ENCODE measurements around the gene USP10.

USP10 gene

DNA sequence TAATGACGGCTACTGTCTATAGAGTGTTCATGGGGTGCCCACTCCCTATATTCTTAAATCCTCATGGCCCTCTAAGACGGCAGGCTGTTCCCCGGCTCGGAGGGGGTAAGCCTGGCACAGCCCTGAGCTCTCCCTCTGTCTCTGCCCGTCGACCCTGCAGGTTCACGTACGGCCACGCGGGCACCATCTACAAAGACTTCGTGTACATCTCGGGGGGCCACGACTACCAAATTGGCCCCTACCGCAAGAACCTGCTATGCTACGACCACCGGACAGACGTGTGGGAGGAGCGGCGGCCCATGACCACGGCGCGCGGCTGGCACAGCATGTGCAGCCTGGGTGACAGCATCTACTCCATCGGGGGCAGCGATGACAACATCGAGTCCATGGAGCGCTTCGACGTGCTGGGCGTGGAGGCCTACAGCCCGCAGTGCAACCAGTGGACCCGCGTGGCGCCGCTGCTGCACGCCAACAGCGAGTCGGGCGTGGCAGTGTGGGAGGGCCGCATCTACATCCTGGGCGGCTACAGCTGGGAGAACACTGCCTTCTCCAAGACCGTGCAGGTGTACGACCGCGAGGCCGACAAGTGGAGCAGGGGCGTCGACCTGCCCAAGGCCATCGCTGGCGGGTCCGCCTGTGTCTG lies 38.3 kb upstream of the USP10 start:
- Histone ChIP-seq H3K4me1 (ENCODE audit: control insufficient read depth, insufficient read depth, low read length) (no peaks in the 10 kb centered on the region), H3K9me3 (ENCODE audit: control insufficient read depth, insufficient read depth, low read length) (no peaks in the 10 kb centered on the region), H3K9ac (ENCODE audit: low read depth, low read length) (no peak overlapping the region), H3K27me3 (ENCODE audit: control insufficient read depth, insufficient read depth, low read length) (no peaks in the 10 kb centered on the region), H3K36me3 (ENCODE audit: control insufficient read depth, insufficient read depth, low read length) (peaks cover 37% of the 10 kb centered on the region), H3K4me3 (ENCODE audit: low read depth, low read length) (no peak overlapping the region)

DNA sequence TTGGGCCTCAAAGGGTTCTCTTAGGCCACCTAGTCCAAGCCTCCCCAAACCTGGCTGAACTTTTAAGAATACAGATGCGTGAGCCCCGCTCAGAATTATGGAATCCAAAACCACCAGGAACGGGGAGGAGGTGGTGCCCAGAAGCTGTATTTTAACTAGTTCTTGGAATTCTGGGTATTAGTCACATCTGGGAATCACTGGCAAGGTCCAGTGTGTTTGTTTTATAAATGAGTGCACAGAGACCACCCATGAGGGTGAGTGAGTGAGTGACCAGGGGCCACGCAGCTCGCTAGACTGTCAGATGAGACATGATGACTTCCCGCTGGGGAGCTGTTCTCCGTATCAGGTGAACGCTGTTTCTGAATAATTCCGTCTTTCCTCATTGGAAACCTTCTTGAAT lies 37.3 kb upstream of the USP10 start:
- Histone ChIP-seq H3K36me3 (ENCODE audit: control insufficient read depth, insufficient read depth, low read length) (peaks cover 29% of the 10 kb centered on the region), H3K4me3 (ENCODE audit: low read depth, low read length) (no peak overlapping the region), H3K4me1 (ENCODE audit: control insufficient read depth, insufficient read depth, low read length) (peaks cover 2% of the 10 kb centered on the region), H3K27me3 (ENCODE audit: control insufficient read depth, insufficient read depth, low read length) (no peaks in the 10 kb centered on the region), H3K9me3 (ENCODE audit: control insufficient read depth, insufficient read depth, low read length) (no peaks in the 10 kb centered on the region), H3K9ac (ENCODE audit: low read depth, low read length) (no peak overlapping the region)

DNA sequence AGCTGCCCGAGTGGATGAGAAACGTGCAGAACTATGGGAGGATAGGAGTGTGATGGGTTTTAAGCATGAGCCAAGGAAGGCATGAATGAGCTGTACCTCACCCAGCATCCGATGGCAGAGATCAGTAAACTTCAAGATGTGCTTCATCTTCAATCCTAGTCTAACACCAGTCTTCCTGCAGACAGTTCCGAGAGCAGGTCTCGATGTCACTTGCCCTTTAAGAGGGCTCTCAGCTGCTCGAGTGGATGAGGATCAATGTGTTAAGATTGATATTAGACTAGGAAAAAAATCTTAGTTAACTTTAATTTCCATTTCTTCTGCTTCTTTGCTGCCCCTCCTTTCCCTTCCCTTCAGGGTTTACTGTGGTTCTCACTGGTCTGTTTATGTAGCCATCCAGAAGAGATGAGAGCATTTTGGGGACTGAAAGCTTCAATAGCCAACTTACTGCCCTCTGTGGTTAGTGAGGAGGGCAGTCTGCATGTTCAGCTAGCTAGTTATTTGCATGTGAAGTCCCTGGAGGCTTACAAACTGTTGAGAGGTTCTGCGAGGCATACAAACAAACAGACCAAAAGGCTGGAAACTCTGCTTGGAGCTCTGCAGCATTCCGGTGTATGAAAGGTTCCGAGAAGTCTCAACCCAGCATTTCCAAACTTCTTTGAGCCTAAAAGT lies 36.2 kb upstream of the USP10 start:
- peaks cover 8% of the 10 kb centered on the region for H3K4me1 ChIP-seq (ENCODE audit: control insufficient read depth, insufficient read depth, low read length)
- H3K4me3 ChIP-seq (ENCODE audit: low read depth, low read length), result no peak overlapping the region
- H3K36me3 ChIP-seq (ENCODE audit: control insufficient read depth, insufficient read depth, low read length), result peaks cover 18% of the 10 kb centered on the region
- no peak overlapping the region for H3K9ac ChIP-seq (ENCODE audit: low read depth, low read length)
- no peaks in the 10 kb centered on the region for H3K27me3 ChIP-seq (ENCODE audit: control insufficient read depth, insufficient read depth, low read length)
- no peaks in the 10 kb centered on the region for H3K9me3 ChIP-seq (ENCODE audit: control insufficient read depth, insufficient read depth, low read length)

DNA sequence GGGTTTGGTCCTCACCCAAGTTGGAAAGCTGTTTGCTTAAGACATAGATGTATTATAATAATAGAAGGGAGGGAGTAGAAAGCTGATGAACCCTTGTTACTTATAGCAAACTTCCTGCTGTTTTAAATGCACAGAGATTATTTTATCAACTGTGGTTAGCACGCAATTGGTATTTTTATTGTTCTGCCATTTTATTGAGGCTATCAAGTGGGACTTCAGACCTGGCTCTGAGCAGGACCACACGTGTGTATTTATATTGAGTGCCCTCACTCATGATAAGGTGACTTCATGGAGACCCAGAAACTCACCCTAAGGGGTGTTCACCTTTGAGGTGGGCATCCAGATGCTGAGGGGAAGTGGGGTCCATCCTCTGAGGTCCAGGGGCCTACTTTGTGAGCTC lies 34.4 kb upstream of the USP10 start:
- Histone ChIP-seq H3K36me3 (ENCODE audit: control insufficient read depth, insufficient read depth, low read length) (peaks cover 12% of the 10 kb centered on the region), H3K27me3 (ENCODE audit: control insufficient read depth, insufficient read depth, low read length) (no peaks in the 10 kb centered on the region), H3K9ac (ENCODE audit: low read depth, low read length) (no peak overlapping the region), H3K4me3 (ENCODE audit: low read depth, low read length) (no peak overlapping the region), H3K9me3 (ENCODE audit: control insufficient read depth, insufficient read depth, low read length) (no peaks in the 10 kb centered on the region), H3K4me1 (ENCODE audit: control insufficient read depth, insufficient read depth, low read length) (peaks cover 8% of the 10 kb centered on the region)

DNA sequence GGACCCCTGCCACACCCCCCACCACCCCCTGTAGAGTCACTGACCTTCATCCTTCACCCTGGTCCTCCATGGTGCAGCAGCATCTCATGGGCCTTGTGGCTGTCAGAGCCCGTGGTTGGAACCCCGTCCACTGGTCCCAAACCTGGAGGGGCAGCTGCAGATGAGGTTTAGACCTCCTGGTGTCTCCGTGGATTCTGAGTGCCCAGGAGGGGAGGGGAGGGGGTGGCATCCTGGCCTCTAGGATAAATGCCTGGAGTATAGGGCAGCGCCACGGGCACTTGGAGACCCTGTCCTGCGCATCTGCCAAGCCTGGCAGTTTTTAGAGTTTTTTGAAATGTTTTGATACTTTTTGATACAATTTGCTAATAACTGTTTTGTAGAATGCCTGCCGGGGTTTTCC lies 34.0 kb upstream of the USP10 start:
- no peak overlapping the region for H3K9ac ChIP-seq (ENCODE audit: low read depth, low read length)
- no peaks in the 10 kb centered on the region for H3K27me3 ChIP-seq (ENCODE audit: control insufficient read depth, insufficient read depth, low read length)
- no peak overlapping the region for H3K4me3 ChIP-seq (ENCODE audit: low read depth, low read length)
- H3K9me3 ChIP-seq (ENCODE audit: control insufficient read depth, insufficient read depth, low read length), result no peaks in the 10 kb centered on the region
- peaks cover 8% of the 10 kb centered on the region for H3K4me1 ChIP-seq (ENCODE audit: control insufficient read depth, insufficient read depth, low read length)
- H3K36me3 ChIP-seq (ENCODE audit: control insufficient read depth, insufficient read depth, low read length), result peaks cover 10% of the 10 kb centered on the region

DNA sequence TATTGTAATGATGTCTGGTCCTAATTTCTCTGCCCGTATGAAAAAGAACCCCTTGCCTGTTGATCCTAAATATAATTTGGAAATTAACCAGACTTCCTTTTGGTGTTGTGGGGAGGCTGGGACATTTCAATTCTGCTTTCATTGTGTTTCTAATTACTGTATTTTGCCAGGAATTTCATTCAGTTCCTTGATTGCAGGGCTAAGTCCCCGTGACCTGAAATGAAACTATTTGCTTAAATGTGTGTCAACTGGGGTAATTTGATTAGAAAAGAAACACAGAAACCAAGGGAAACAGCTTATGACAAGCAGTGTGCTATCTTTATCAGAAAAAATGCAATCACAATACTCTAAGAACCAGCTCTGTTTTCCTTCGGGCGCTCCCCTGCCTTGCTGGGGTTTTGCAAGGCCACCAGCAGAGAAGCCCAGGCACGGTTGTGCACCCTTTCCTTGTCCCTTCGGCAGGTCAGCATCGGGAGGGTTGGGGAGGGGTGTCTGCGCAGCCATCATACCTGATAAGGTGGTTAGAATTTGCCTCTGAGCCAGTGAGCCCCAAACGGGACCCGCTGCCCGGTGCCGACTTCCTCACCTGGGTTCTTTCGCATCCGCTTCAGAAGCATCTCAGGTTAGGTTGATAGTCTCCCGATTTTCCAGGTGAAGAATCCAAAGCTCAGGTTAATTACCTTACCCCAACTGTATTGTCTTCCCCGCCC lies 32.0 kb upstream of the USP10 start:
- Histone ChIP-seq H3K9ac (ENCODE audit: low read depth, low read length) (no peak overlapping the region), H3K4me3 (ENCODE audit: low read depth, low read length) (no peak overlapping the region), H3K36me3 (ENCODE audit: control insufficient read depth, insufficient read depth, low read length) (no peaks in the 10 kb centered on the region), H3K27me3 (ENCODE audit: control insufficient read depth, insufficient read depth, low read length) (no peaks in the 10 kb centered on the region), H3K9me3 (ENCODE audit: control insufficient read depth, insufficient read depth, low read length) (no peaks in the 10 kb centered on the region), H3K4me1 (ENCODE audit: control insufficient read depth, insufficient read depth, low read length) (peaks cover 8% of the 10 kb centered on the region)

DNA sequence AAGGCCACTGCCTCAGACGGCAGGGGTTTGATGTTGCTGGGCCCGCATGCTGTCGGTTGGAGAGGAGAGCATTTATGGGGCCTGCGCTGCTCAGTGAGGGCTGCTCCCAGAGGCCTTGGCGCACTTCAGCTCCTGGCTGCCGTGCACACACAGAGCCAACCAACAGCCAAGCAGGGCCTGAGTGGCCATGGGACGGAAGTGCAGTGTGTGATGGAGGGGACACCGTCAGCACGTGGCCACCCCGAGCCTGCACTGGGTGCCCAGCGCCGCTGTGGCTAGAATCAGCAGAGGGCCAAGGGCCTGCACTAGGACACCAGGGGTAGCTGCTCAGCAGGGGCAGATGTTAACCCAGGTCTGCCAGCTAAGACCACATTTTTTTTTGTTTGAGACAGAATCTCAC lies 29.7 kb upstream of the USP10 start:
- Histone ChIP-seq H3K27me3 (ENCODE audit: control insufficient read depth, insufficient read depth, low read length) (no peaks in the 10 kb centered on the region), H3K9me3 (ENCODE audit: control insufficient read depth, insufficient read depth, low read length) (no peaks in the 10 kb centered on the region), H3K4me1 (ENCODE audit: control insufficient read depth, insufficient read depth, low read length) (peaks cover 8% of the 10 kb centered on the region), H3K4me3 (ENCODE audit: low read depth, low read length) (no peak overlapping the region), H3K9ac (ENCODE audit: low read depth, low read length) (no peak overlapping the region), H3K36me3 (ENCODE audit: control insufficient read depth, insufficient read depth, low read length) (no peaks in the 10 kb centered on the region)

DNA sequence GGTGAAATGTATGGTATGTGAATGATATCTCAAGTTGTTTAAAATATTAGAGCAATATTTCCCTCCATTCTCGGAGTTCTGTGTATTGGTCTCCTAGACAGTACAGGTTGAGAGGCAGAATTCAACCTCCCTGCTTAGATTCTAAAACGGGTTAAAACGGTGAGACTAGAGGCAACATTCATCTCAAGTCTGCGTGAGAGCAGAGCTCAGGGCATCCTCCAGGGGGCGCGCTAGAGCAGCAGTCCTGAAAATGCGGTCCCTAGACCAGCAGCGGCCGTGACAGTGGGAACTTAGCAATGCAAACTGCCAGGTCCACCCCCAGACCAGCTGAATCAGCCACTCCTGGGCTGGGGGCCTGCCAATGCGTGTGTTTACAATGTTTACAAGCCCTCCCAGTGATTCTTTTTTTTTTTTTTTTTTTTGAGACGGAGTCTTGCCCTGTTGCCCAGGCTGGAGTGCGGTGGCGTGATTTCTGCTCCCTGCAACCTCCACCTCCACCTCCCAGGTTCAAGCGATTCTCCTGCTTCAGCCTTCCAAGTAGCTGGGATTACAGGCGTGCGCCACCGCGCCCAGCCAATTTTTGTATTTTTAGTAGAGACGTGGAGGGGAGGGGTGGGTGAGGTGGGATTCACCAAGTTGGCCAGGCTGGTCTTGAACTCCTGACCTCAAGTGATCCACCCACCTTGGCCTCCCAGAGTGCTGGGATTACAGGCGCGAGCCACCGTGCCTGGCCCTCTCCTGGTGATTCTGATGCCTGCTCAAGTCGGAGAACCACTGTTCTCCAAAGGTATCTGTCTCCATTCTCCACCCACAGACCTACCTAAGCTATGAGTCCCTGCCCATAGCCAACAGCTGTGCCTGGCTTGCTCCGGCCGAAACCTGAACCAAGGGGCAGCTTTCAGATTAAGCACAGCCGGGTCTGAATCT lies 27.3 kb upstream of the USP10 start:
- peaks cover 8% of the 10 kb centered on the region for H3K4me1 ChIP-seq (ENCODE audit: control insufficient read depth, insufficient read depth, low read length)
- H3K27me3 ChIP-seq (ENCODE audit: control insufficient read depth, insufficient read depth, low read length), result no peaks in the 10 kb centered on the region
- H3K9ac ChIP-seq (ENCODE audit: low read depth, low read length), result no peak overlapping the region
- H3K36me3 ChIP-seq (ENCODE audit: control insufficient read depth, insufficient read depth, low read length), result no peaks in the 10 kb centered on the region
- H3K4me3 ChIP-seq (ENCODE audit: low read depth, low read length), result no peak overlapping the region
- H3K9me3 ChIP-seq (ENCODE audit: control insufficient read depth, insufficient read depth, low read length), result no peaks in the 10 kb centered on the region

DNA sequence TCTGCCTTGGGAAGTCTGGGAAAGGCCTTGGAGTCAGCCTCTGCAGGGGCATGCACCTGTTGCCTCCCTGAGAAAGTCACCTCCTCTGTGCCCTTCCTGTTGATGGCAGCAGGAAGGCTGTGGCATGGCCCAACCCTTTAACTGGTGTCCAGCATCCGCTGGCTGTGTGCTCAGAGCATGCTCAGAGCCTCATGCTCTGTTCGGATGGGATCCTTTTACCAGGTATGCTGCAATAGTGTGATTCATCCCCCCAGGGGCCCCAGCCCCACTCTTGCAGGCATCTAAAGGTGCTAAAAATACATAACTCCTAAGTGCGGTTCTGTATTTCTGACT lies 26.6 kb upstream of the USP10 start:
- Histone ChIP-seq H3K4me3 (ENCODE audit: low read depth, low read length) (no peak overlapping the region), H3K4me1 (ENCODE audit: control insufficient read depth, insufficient read depth, low read length) (peaks cover 10% of the 10 kb centered on the region), H3K36me3 (ENCODE audit: control insufficient read depth, insufficient read depth, low read length) (no peaks in the 10 kb centered on the region), H3K9ac (ENCODE audit: low read depth, low read length) (no peak overlapping the region), H3K27me3 (ENCODE audit: control insufficient read depth, insufficient read depth, low read length) (no peaks in the 10 kb centered on the region), H3K9me3 (ENCODE audit: control insufficient read depth, insufficient read depth, low read length) (no peaks in the 10 kb centered on the region)

DNA sequence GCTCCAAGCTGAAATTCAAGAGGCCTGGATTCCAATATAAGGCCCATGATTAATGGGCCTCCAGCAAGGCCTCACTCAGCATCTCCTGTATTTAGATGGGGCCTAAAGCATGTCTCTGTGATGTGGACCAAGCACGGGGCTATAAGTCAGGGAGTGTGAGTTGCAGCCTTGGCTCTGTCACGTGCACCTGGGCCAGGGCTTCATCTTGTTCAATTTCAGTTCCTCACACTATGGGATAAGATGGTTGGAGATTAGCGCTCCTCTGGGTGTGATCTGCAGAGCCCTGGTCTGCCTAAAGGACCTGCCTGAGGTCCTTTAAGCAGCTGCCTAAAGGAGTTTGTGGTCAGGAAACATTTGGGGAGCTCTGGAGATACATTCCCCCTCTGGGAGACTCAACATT lies 26.2 kb upstream of the USP10 start:
- Histone ChIP-seq H3K9me3 (ENCODE audit: control insufficient read depth, insufficient read depth, low read length) (no peaks in the 10 kb centered on the region), H3K4me1 (ENCODE audit: control insufficient read depth, insufficient read depth, low read length) (peaks cover 8% of the 10 kb centered on the region), H3K27me3 (ENCODE audit: control insufficient read depth, insufficient read depth, low read length) (no peaks in the 10 kb centered on the region), H3K4me3 (ENCODE audit: low read depth, low read length) (no peak overlapping the region), H3K36me3 (ENCODE audit: control insufficient read depth, insufficient read depth, low read length) (no peaks in the 10 kb centered on the region), H3K9ac (ENCODE audit: low read depth, low read length) (no peak overlapping the region)

DNA sequence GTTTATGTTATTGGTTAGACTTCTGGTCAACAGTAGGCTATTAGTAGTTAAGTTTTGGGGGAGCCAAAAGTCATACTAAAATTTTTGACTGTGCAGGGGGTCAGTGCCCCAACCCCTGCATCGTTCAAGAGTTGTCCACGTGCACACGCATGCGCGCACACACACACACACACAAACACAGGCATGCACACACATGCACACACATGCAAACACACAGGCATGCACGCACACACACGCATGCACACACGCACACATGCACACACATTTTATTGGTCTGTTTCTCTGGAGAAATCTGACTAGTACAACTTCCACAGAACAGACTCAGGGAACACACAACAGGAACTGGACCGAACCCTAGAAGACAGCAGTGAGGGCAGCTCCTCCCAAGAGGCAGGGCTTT lies 24.4 kb upstream of the USP10 start:
- Histone ChIP-seq H3K27me3 (ENCODE audit: control insufficient read depth, insufficient read depth, low read length) (no peaks in the 10 kb centered on the region), H3K36me3 (ENCODE audit: control insufficient read depth, insufficient read depth, low read length) (no peaks in the 10 kb centered on the region), H3K9me3 (ENCODE audit: control insufficient read depth, insufficient read depth, low read length) (no peaks in the 10 kb centered on the region), H3K4me3 (ENCODE audit: low read depth, low read length) (no peak overlapping the region), H3K9ac (ENCODE audit: low read depth, low read length) (no peak overlapping the region), H3K4me1 (ENCODE audit: control insufficient read depth, insufficient read depth, low read length) (peaks cover 8% of the 10 kb centered on the region)
